ENCODE results near the gene CYP27B1.
"Not testable (repeated sequence)": the region's sequence is repeated elsewhere in the genome, so short reads cannot be mapped to it uniquely, and the experiment has no call there.

Gene CYP27B1

GRCh38 chr12:57716305-57716704 lies 50.6 kb downstream of the CYP27B1 start:
- no peaks in the 10 kb centered on the region for H3K9me3 ChIP-seq (ENCODE audit: control insufficient read depth in 5 of 5, low read length in 5 of 5)
- H3K27me3 ChIP-seq (ENCODE audit: control insufficient read depth in 5 of 5, insufficient read depth in 4 of 5, low read length in 5 of 5), result no peaks in the 10 kb centered on the region
- H3K4me1 ChIP-seq (ENCODE audit: control insufficient read depth in 5 of 5, insufficient read depth in 5 of 5, low read length in 5 of 5), result no peaks in the 10 kb centered on the region
- no peak overlapping the region for H3K27ac ChIP-seq (ENCODE audit: low read depth, low read length)
- H3K9ac ChIP-seq (ENCODE audit: low read length in 5 of 5), result no peak overlapping the region
- H3K36me3 ChIP-seq (ENCODE audit: control insufficient read depth in 5 of 5, insufficient read depth in 5 of 5, low read length in 5 of 5), result peaks cover 8 to 73% (median 66%) of the 10 kb centered on the region in 5 donors
- H3K4me3 ChIP-seq (ENCODE audit: low read depth in 1 of 5, low read length in 5 of 5), result no peak overlapping the region

- Histone ChIP-seq H3K4me3 (ENCODE audit: low read depth in 1 of 5, low read length in 5 of 5) (no peak overlapping the region), H3K9me3 (ENCODE audit: control insufficient read depth in 5 of 5, low read length in 5 of 5) (no peaks in the 10 kb centered on the region), H3K36me3 (ENCODE audit: control insufficient read depth in 5 of 5, insufficient read depth in 5 of 5, low read length in 5 of 5) (peaks cover 8 to 68% (median 61%) of the 10 kb centered on the region in 5 donors), H3K9ac (ENCODE audit: low read length in 5 of 5) (no peak overlapping the region), H3K27me3 (ENCODE audit: control insufficient read depth in 5 of 5, insufficient read depth in 4 of 5, low read length in 5 of 5) (no peaks in the 10 kb centered on the region), H3K4me1 (ENCODE audit: control insufficient read depth in 5 of 5, insufficient read depth in 5 of 5, low read length in 5 of 5) (no peaks in the 10 kb centered on the region), H3K27ac (ENCODE audit: low read depth, low read length) (no peak overlapping the region)
Observed at GRCh38 chr12:57715786-57716185, 51.1 kb downstream of the CYP27B1 start.

GRCh38 chr12:57715036-57715748 lies 51.7 kb downstream of the CYP27B1 start:
- H3K4me3 ChIP-seq (ENCODE audit: low read depth in 1 of 5, low read length in 5 of 5); H3K9ac ChIP-seq (ENCODE audit: low read length in 5 of 5); H3K27me3 ChIP-seq (ENCODE audit: control insufficient read depth in 5 of 5, insufficient read depth in 4 of 5, low read length in 5 of 5); H3K27ac ChIP-seq (ENCODE audit: low read depth, low read length); H3K9me3 ChIP-seq (ENCODE audit: control insufficient read depth in 5 of 5, low read length in 5 of 5); H3K4me1 ChIP-seq (ENCODE audit: control insufficient read depth in 5 of 5, insufficient read depth in 5 of 5, low read length in 5 of 5): not testable (repeated sequence)
- H3K36me3 ChIP-seq (ENCODE audit: control insufficient read depth in 5 of 5, insufficient read depth in 5 of 5, low read length in 5 of 5), result peaks cover 8 to 62% (median 55%) of the 10 kb centered on the region in 5 donors

GRCh38 chr12:57713209-57713608 lies 53.7 kb downstream of the CYP27B1 start:
- peaks cover 12 to 49% (median 35%) of the 10 kb centered on the region in 5 donors for H3K36me3 ChIP-seq (ENCODE audit: control insufficient read depth in 5 of 5, insufficient read depth in 5 of 5, low read length in 5 of 5)

GRCh38 chr12:57712701-57713100 lies 54.2 kb downstream of the CYP27B1 start:
- H3K4me1 ChIP-seq (ENCODE audit: control insufficient read depth in 5 of 5, insufficient read depth in 5 of 5, low read length in 5 of 5), result no peaks in the 10 kb centered on the region
- H3K36me3 ChIP-seq (ENCODE audit: control insufficient read depth in 5 of 5, insufficient read depth in 5 of 5, low read length in 5 of 5), result peaks cover 12 to 46% (median 30%) of the 10 kb centered on the region in 5 donors
- H3K9ac ChIP-seq (ENCODE audit: low read length in 5 of 5), result no peak overlapping the region
- no peaks in the 10 kb centered on the region for H3K9me3 ChIP-seq (ENCODE audit: control insufficient read depth in 5 of 5, low read length in 5 of 5)
- H3K4me3 ChIP-seq (ENCODE audit: low read depth in 1 of 5, low read length in 5 of 5), result no peak overlapping the region
- H3K27ac ChIP-seq (ENCODE audit: low read depth, low read length), result no peak overlapping the region
- H3K27me3 ChIP-seq (ENCODE audit: control insufficient read depth in 5 of 5, insufficient read depth in 4 of 5, low read length in 5 of 5), result no peaks in the 10 kb centered on the region

More at GRCh38 chr12:57713209-57713608, 53.7 kb downstream of the CYP27B1 start:
- H3K27me3 ChIP-seq (ENCODE audit: control insufficient read depth in 5 of 5, insufficient read depth in 4 of 5, low read length in 5 of 5), result no peaks in the 10 kb centered on the region
- H3K27ac ChIP-seq (ENCODE audit: low read depth, low read length), result no peak overlapping the region
- H3K4me3 ChIP-seq (ENCODE audit: low read depth in 1 of 5, low read length in 5 of 5), result no peak overlapping the region
- H3K4me1 ChIP-seq (ENCODE audit: control insufficient read depth in 5 of 5, insufficient read depth in 5 of 5, low read length in 5 of 5), result no peaks in the 10 kb centered on the region
- no peaks in the 10 kb centered on the region for H3K9me3 ChIP-seq (ENCODE audit: control insufficient read depth in 5 of 5, low read length in 5 of 5)
- no peak overlapping the region for H3K9ac ChIP-seq (ENCODE audit: low read length in 5 of 5)
